B cell (primary cell): Measurements from ENCODE around the gene ZNF22.

Experiments used
- CTCF ChIP-seq: fragments of 200-600 bp; IDR thresholded peaks from one replicate; pipeline ENCODE4 v1.8.0; 2022; ENCODE audit warnings: antibody characterized with exemption, mild to moderate bottlenecking
- EZH2 ChIP-seq: IDR thresholded peaks from 2 replicates; pipeline ENCODE4 v1.6.1; 2012; ENCODE audit warnings: borderline replicate concordance, low read depth, mild to moderate bottlenecking, moderate library complexity, low read length; ENCODE audit not compliant: insufficient read depth, poor library complexity, severe bottlenecking

- no peak for TF ChIP-seq CTCF
- TF ChIP-seq EZH2, result no peak
Observed at GRCh38 chr10:45023426-45023825, 22.7 kb downstream of the ZNF22 start.
